ENCODE data around the gene METTL26. TPM values are rescaled to one million over a fixed set of nuclear protein-coding genes. Genes with fewer than 3 reads are reported as not detected.

The METTL26 gene
- total and polyA plus RNA-seq, 9 of the 15 experiments (the other 6 are each of a cell fraction or from before 2014, with no cell fraction given) = 7.3 to 262 (median 80.9) TPM

DNA sequence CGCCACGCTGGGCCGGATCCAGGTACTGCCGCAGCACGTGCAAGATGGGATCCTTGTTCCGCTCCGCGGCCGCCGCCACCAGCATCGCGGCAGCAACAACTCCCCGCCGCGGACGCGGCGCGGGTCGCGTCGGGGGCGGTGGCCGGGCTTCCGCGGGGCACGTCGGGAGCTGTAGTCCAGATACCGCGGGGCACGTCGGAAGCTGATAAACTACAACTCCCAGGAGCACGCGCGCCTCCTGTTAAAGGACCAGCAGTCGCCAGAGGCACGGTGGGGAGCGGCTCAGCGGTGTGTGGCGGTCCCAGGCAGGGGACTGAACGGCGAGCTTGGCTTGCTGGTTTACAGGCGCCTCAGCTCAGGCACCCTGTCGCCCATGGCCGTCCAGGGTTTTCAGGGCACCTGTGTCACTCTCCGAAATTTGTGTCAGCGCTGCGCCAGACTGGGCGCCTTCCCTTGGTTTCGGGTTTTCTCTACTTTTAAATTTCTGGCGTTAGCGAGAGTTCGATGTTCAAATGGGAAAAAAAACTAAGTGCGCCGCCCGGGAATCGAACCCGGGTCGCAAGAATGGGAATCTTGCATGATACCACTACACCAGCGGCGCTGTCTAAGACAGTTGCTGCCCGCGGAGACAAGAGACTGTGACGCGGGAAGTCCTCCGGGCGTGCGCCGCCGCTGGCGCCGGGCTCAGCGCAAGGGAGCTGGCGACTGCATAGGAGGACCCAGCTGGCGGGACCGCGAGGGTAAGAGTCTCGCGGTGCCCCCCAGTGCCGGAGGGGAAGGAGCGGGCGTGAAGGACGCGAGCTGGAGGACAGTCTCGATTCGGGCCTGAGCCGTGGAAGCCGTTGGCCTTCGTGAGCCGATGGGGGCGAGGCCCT lies at the start of gene METTL26 (continued):
- TF ChIP-seq, protein P1, sequence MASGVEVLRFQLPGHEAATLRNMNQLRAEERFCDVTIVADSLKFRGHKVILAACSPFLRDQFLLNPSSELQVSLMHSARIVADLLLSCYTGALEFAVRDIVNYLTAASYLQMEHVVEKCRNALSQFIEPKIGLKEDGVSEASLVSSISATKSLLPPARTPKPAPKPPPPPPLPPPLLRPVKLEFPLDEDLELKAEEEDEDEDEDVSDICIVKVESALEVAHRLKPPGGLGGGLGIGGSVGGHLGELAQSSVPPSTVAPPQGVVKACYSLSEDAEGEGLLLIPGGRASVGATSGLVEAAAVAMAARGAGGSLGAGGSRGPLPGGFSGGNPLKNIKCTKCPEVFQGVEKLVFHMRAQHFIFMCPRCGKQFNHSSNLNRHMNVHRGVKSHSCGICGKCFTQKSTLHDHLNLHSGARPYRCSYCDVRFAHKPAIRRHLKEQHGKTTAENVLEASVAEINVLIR (CRISPR knock-in tag; IDR thresholded peaks at IDR 0.05) = no peak
- TF ChIP-seq, protein P2, sequence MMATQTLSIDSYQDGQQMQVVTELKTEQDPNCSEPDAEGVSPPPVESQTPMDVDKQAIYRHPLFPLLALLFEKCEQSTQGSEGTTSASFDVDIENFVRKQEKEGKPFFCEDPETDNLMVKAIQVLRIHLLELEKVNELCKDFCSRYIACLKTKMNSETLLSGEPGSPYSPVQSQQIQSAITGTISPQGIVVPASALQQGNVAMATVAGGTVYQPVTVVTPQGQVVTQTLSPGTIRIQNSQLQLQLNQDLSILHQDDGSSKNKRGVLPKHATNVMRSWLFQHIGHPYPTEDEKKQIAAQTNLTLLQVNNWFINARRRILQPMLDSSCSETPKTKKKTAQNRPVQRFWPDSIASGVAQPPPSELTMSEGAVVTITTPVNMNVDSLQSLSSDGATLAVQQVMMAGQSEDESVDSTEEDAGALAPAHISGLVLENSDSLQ (IDR thresholded peaks at IDR 0.05) = peak; percentile 40; the same call in 1 of the 2 replicates
- no peak for TF ChIP-seq GATAD2A (IDR thresholded peaks at IDR 0.05)
- TF ChIP-seq CREM (IDR thresholded peaks at IDR 0.05; ENCODE audit: low read depth) = peak; percentile 90
- TF ChIP-seq ZNF311 (CRISPR knock-in tag; IDR thresholded peaks at IDR 0.05) = no peak
- TF ChIP-seq ASH1L (IDR thresholded peaks at IDR 0.05; ENCODE audit: borderline replicate concordance, low read depth, partially characterized antibody) = no peak
- TF ChIP-seq E2F3 (CRISPR knock-in tag; IDR thresholded peaks at IDR 0.05) = peak; percentile 56
- TF ChIP-seq U2AF2 (optimal IDR thresholded peaks at IDR 0.05; ENCODE audit: low read depth, low read length) = no peak
- TF ChIP-seq, protein P3, sequence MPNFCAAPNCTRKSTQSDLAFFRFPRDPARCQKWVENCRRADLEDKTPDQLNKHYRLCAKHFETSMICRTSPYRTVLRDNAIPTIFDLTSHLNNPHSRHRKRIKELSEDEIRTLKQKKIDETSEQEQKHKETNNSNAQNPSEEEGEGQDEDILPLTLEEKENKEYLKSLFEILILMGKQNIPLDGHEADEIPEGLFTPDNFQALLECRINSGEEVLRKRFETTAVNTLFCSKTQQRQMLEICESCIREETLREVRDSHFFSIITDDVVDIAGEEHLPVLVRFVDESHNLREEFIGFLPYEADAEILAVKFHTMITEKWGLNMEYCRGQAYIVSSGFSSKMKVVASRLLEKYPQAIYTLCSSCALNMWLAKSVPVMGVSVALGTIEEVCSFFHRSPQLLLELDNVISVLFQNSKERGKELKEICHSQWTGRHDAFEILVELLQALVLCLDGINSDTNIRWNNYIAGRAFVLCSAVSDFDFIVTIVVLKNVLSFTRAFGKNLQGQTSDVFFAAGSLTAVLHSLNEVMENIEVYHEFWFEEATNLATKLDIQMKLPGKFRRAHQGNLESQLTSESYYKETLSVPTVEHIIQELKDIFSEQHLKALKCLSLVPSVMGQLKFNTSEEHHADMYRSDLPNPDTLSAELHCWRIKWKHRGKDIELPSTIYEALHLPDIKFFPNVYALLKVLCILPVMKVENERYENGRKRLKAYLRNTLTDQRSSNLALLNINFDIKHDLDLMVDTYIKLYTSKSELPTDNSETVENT (CRISPR knock-in tag; IDR thresholded peaks at IDR 0.05) = peak; percentile 73
- TF ChIP-seq THRAP3 (IDR thresholded peaks at IDR 0.05; ENCODE audit: borderline replicate concordance) = no peak
- no peak for TF ChIP-seq MCM5 (IDR thresholded peaks at IDR 0.05; ENCODE audit: low read depth)
- no peak for TF ChIP-seq ZNF217 (CRISPR knock-in tag; IDR thresholded peaks at IDR 0.05)
- no peak for TF ChIP-seq SRSF7 (optimal IDR thresholded peaks at IDR 0.05; ENCODE audit: low read depth, low read length)
- TF ChIP-seq, protein P4, sequence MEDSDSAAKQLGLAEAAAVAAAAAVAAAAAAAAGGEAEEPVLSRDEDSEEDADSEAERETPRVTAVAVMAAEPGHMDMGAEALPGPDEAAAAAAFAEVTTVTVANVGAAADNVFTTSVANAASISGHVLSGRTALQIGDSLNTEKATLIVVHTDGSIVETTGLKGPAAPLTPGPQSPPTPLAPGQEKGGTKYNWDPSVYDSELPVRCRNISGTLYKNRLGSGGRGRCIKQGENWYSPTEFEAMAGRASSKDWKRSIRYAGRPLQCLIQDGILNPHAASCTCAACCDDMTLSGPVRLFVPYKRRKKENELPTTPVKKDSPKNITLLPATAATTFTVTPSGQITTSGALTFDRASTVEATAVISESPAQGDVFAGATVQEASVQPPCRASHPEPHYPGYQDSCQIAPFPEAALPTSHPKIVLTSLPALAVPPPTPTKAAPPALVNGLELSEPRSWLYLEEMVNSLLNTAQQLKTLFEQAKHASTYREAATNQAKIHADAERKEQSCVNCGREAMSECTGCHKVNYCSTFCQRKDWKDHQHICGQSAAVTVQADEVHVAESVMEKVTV (CRISPR knock-in tag; IDR thresholded peaks at IDR 0.05) = no peak
- no peak for TF ChIP-seq NFE2L1 (tag; IDR thresholded peaks at IDR 0.05; ENCODE audit: borderline replicate concordance, low read depth)
- TF ChIP-seq ZNF766 (CRISPR knock-in tag; conservative IDR thresholded peaks at IDR 0.05) = peak; percentile 49
- TF ChIP-seq, protein P5, sequence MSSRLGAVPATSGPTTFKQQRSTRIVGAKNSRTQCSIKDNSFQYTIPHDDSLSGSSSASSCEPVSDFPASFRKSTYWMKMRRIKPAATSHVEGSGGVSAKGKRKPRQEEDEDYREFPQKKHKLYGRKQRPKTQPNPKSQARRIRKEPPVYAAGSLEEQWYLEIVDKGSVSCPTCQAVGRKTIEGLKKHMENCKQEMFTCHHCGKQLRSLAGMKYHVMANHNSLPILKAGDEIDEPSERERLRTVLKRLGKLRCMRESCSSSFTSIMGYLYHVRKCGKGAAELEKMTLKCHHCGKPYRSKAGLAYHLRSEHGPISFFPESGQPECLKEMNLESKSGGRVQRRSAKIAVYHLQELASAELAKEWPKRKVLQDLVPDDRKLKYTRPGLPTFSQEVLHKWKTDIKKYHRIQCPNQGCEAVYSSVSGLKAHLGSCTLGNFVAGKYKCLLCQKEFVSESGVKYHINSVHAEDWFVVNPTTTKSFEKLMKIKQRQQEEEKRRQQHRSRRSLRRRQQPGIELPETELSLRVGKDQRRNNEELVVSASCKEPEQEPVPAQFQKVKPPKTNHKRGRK (tag; IDR thresholded peaks at IDR 0.05) = no peak
